ENCODE measurements around the gene DCST1.

DNA sequence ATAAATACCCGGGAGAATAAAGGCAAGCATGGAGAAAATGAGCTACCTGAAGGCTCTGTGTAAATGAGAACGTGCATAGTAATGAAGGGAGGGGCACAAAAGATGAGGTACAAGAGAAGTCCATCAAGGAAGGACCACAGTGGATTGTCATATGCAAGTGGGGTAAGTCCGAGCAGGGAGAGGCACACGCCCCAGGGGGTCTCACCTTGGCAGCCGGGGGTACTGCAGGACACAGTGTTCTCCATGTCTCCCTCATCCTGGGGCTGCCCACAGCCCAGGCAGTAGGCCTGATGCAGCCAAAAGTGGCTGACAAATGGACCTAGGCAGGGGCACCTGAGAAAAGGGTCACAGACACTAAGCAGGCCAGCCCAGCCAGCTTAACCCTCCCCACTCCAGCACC, 10.0 kb upstream of the DCST1 start:
- TF ChIP-seq, protein P1, sequence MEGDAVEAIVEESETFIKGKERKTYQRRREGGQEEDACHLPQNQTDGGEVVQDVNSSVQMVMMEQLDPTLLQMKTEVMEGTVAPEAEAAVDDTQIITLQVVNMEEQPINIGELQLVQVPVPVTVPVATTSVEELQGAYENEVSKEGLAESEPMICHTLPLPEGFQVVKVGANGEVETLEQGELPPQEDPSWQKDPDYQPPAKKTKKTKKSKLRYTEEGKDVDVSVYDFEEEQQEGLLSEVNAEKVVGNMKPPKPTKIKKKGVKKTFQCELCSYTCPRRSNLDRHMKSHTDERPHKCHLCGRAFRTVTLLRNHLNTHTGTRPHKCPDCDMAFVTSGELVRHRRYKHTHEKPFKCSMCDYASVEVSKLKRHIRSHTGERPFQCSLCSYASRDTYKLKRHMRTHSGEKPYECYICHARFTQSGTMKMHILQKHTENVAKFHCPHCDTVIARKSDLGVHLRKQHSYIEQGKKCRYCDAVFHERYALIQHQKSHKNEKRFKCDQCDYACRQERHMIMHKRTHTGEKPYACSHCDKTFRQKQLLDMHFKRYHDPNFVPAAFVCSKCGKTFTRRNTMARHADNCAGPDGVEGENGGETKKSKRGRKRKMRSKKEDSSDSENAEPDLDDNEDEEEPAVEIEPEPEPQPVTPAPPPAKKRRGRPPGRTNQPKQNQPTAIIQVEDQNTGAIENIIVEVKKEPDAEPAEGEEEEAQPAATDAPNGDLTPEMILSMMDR (IDR thresholded peaks at IDR 0.05; ENCODE audit: insufficient read depth, low read length, poor library complexity, severe bottlenecking) = no peak
- TF ChIP-seq EZH2phosphoT487 (conservative IDR thresholded peaks at IDR 0.05; ENCODE audit: low read length) = no peak
